Stimulated activated naive CD8-positive, alpha-beta T cell treated with anti-CD3 and anti-CD28 coated beads, Interleukin-15, amount 100 ng/mL, for 72 hours (primary cell): ENCODE measurements around the gene TMEFF2.
"Not testable (repeated sequence)": the region's sequence is repeated elsewhere in the genome, so short reads cannot be mapped to it uniquely, and the experiment has no call there.

Source experiments
- ATAC-seq: fragments of 150-1000 bp; cut with Tn5 transposase; 2 replicates; pipeline ENCODE4 v1.10.0; 2021; ENCODE audit warnings: mild to moderate bottlenecking, moderate library complexity
- DNase-seq, 2 donors: peaks; one replicate each; pipeline ENCODE4 v3.0.0; 2021 to 2022
- H3K27ac Mint-ChIP-seq, 2 donors: one replicate each; pipeline ENCODE4 v1.8.0; 2022; ENCODE audit warnings: mild to moderate bottlenecking in 2 of 2, mixed read lengths in 2 of 2, moderate library complexity in 2 of 2
- H3K27me3 Mint-ChIP-seq: one replicate; pipeline ENCODE4 v1.8.0; 2022; ENCODE audit warnings: mixed read lengths
- H3K4me1 Mint-ChIP-seq: one replicate; pipeline ENCODE4 v1.8.0; 2022; ENCODE audit warnings: mild to moderate bottlenecking, mixed read lengths
- H3K4me3 Mint-ChIP-seq, 2 donors: one replicate each; pipeline ENCODE4 v1.8.0; 2022; ENCODE audit warnings: mild to moderate bottlenecking in 2 of 2, mixed read lengths in 2 of 2, moderate library complexity in 1 of 2
- H3K9me3 Mint-ChIP-seq, 2 donors: one replicate each; pipeline ENCODE4 v1.8.0; 2022; ENCODE audit warnings: mixed read lengths in 2 of 2

Gene TMEFF2

DNA sequence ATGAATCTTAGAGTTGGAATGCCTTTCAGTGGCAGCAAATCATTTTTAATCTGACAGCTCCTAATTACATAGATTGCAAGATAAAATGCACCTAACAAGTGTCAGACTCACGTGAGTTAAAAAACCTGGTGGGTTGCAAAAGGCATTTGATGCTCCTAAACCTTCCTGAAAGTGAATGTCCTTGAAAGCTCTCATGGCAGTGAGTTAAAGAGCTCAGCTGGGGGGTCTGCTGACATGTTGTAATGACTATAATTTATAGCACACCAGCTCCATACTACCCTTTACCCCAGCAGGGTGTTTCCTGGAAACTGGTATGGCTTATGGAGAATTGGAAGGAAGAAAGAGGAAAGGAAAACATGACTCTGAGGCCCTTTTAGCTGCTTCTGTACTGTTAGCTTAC lies 256.0 kb downstream of the TMEFF2 start:
- Mint-ChIP-seq H3K9me3 (no peaks in the 10 kb centered on the region), H3K4me3 (no peak overlapping the region), H3K27ac (no peak overlapping the region), H3K27me3 (peaks cover 26% of the 10 kb centered on the region), H3K4me1 (no peaks in the 10 kb centered on the region)
- DNase-seq: no peak
- no peak for ATAC-seq

GRCh38 chr2:191936882-191937405 lies 257.8 kb downstream of the TMEFF2 start:
- Mint-ChIP-seq H3K27ac (no peak overlapping the region), H3K4me1 (peaks cover 6% of the 10 kb centered on the region), H3K27me3 (peaks cover 18% of the 10 kb centered on the region), H3K9me3 (no peaks in the 10 kb centered on the region), H3K4me3 (no peak overlapping the region)
- DNase-seq (no peak), ATAC-seq (no peak)

DNA sequence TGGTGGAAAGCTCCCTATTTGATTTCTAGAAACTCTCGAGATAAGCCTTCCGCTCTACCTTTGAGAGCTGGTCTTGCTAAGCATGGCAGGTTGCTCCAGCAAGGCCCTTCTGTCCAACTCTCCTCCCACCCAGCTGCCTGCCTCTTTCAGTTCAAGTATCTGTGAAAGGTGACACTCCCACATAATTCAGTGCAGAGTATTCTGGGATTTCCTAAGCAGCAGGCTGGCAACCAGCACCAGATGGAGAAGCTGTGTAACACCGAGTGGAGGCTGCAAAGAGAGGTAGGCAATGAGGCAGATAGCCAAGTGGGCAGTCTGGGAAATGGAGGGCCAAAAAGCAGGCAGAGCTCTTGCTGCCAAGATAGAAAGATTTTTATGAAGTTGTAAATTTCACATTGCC lies 259.5 kb downstream of the TMEFF2 start:
- Mint-ChIP-seq H3K27ac (peak overlapping the region in 1 of 2 donors; percentile 20), H3K4me1 (peaks cover 6% of the 10 kb centered on the region), H3K9me3 (no peaks in the 10 kb centered on the region), H3K4me3 (no peak overlapping the region), H3K27me3 (peaks cover 18% of the 10 kb centered on the region)
- ATAC-seq (no peak), DNase-seq (no peak)

- peak; percentile 76 for ATAC-seq
- H3K27me3 Mint-ChIP-seq: peaks cover 8% of the 10 kb centered on the region
- DNase-seq: peak in 1 of 2 donors; percentile 11
Observed at GRCh38 chr2:191933307-191934105, 261.2 kb downstream of the TMEFF2 start.

DNA sequence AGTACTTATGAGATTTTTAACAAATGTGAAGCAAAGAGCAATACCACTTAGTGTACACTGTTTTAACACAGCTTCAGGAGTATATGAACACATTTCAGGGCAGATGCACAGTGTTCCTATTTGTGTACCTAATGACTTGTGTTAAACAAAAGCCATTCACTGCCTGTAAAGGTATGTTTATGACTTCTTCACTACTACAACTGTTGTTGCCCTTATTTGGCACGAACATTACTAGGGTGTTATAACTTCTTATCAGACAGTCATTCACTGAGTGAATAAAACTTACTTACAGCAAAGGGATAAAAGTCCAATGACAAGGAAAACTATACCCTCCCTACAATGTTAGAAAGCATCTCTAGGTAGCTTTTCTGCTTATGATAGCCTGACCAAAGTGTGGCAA lies 262.4 kb downstream of the TMEFF2 start:
- ATAC-seq (no peak), DNase-seq (no peak)
- Mint-ChIP-seq H3K27ac (no peak overlapping the region), H3K4me3 (no peak overlapping the region), H3K27me3 (peaks cover 7% of the 10 kb centered on the region), H3K9me3 (no peaks in the 10 kb centered on the region), H3K4me1 (peaks cover 6% of the 10 kb centered on the region)

More at GRCh38 chr2:191933307-191934105, 261.2 kb downstream of the TMEFF2 start:
- Mint-ChIP-seq H3K27ac (no peak overlapping the region), H3K9me3 (no peaks in the 10 kb centered on the region), H3K4me1 (peaks cover 6% of the 10 kb centered on the region), H3K4me3 (no peak overlapping the region)

GRCh38 chr2:191931329-191931728 lies 263.4 kb downstream of the TMEFF2 start:
- DNase-seq (no peak), ATAC-seq (no peak)
- Mint-ChIP-seq H3K4me3 (no peak overlapping the region), H3K27me3 (peaks cover 7% of the 10 kb centered on the region), H3K4me1 (peaks cover 6% of the 10 kb centered on the region), H3K27ac (no peak overlapping the region), H3K9me3 (no peaks in the 10 kb centered on the region)

GRCh38 chr2:191930205-191930604 lies 264.5 kb downstream of the TMEFF2 start:
- no peak for ATAC-seq
- H3K9me3 Mint-ChIP-seq: no peaks in the 10 kb centered on the region
- H3K4me1 Mint-ChIP-seq: peaks cover 6% of the 10 kb centered on the region
- peaks cover 7% of the 10 kb centered on the region for H3K27me3 Mint-ChIP-seq
- H3K27ac Mint-ChIP-seq: no peak overlapping the region
- no peak overlapping the region for H3K4me3 Mint-ChIP-seq
- DNase-seq: no peak

DNA sequence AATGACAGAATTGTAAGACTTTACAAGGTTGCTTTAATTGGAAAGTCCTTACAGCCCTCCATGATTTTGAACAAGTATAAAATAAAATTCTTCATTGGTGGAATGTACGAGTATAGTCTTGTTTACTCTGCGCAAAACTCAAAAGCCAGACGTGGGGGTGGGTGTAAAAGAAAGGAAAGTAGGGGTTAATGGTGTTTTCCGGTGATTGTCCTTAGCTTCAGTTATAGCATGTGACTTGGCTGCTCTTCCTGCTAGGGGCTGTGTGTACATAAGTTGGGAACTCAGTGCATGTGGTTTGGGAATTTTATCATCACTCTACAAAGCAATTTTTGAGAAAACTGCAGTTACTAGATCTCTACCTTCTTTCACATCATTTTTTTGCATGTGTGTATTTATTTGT lies 265.4 kb downstream of the TMEFF2 start:
- no peaks in the 10 kb centered on the region for H3K9me3 Mint-ChIP-seq
- H3K4me1 Mint-ChIP-seq: peaks cover 6% of the 10 kb centered on the region
- no peak overlapping the region for H3K27ac Mint-ChIP-seq
- H3K4me3 Mint-ChIP-seq: no peak overlapping the region
- no peak for DNase-seq
- no peak for ATAC-seq
- peaks cover 7% of the 10 kb centered on the region for H3K27me3 Mint-ChIP-seq

- DNase-seq (no peak), ATAC-seq (no peak)
- peaks cover under 1% of the 10 kb centered on the region for H3K4me1 Mint-ChIP-seq
- no peak overlapping the region for H3K27ac Mint-ChIP-seq
- peaks cover 2% of the 10 kb centered on the region for H3K27me3 Mint-ChIP-seq
- no peak overlapping the region for H3K4me3 Mint-ChIP-seq
- H3K9me3 Mint-ChIP-seq: no peaks in the 10 kb centered on the region
Observed at GRCh38 chr2:191927991-191928390, 266.7 kb downstream of the TMEFF2 start.

DNA sequence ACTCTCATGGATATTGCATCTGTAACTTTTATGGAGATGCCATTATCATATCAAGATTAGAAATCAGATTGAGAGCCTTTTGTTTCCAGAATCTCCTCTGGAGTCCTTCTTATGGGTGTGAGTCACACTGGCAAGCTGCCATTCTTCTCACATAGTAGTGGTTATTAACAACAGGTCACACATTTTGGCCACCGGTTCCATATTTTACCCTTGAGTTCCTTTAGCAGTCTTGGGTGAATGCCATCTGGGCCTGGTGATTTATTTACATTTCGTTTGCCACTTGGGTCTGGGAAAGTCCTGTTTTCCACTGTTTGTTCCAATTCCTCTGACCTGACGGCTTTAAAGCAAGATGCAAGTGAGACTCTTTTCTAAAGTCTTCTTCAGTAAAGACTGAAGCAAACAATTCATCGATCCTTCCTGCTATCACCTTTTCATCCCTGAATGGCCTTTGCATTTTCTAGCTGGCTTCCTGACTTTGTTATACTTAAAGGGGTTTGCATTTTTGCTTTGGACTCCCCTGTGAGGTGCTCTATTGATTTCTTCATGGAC lies 267.3 kb downstream of the TMEFF2 start:
- H3K9me3 Mint-ChIP-seq: peaks cover 0 to 4% of the 10 kb centered on the region in 2 donors
- DNase-seq (no peak), ATAC-seq (no peak)

GRCh38 chr2:191926671-191927070 lies 268.1 kb downstream of the TMEFF2 start:
- Mint-ChIP-seq H3K4me3 (no peak overlapping the region), H3K27ac (no peak overlapping the region), H3K4me1 (no peaks in the 10 kb centered on the region), H3K27me3 (no peaks in the 10 kb centered on the region), H3K9me3 (peaks cover 0 to 6% of the 10 kb centered on the region in 2 donors)
- ATAC-seq (no peak), DNase-seq (no peak)

More for the DNA sequence above, 267.3 kb downstream of the TMEFF2 start:
- Mint-ChIP-seq H3K27me3 (no peaks in the 10 kb centered on the region), H3K27ac (no peak overlapping the region), H3K4me3 (no peak overlapping the region), H3K4me1 (no peaks in the 10 kb centered on the region)

GRCh38 chr2:191923652-191923997 lies 271.1 kb downstream of the TMEFF2 start:
- Mint-ChIP-seq H3K9me3 (peaks cover 0 to 6% of the 10 kb centered on the region in 2 donors), H3K27ac (no peak overlapping the region), H3K4me1 (no peaks in the 10 kb centered on the region), H3K4me3 (no peak overlapping the region), H3K27me3 (no peaks in the 10 kb centered on the region)
- no peak for DNase-seq
- no peak for ATAC-seq

DNA sequence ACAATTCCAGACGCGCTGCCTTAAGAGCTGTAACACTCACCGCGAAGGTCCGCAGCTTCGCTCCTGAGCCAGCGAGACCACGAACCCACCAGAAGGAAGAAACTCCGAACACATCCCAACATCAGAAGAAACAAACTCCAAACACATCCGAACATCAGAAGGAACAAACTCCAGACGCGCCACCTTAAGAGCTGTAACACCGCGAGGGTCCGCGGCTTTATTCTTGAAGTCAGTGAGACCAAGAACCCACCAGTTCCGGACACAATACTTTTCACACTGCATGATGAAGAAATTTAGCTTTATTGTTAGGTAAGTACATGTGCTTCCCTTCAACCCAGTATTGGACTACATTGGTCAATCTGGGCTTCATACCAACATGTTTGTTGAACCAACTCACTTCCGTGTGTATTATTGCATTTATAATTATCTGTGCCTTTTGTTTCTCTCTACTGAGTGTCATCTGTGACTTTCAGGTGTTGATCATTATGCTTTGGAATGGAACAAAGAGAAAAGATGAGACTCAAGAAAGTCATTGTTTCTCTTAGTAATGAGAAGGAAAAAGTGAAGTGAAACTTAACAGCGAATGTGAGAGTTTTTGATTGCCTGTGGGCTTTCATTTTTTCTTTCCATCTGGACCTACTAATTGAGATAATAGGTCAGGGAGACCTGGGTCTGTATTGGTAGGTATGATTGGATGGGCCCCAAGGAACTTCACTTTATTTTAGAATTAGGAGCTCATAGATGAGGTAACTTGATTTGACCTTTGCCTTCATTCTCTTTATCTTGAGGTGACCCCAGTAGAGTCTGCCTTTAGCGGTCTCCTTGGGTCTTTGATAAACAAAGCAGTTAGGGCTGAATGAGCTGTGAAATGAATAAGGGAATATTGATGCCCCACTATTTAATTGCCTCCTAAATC lies 271.7 kb downstream of the TMEFF2 start:
- DNase-seq (no peak), ATAC-seq (no peak)
- peaks cover 0 to 6% of the 10 kb centered on the region in 2 donors for H3K9me3 Mint-ChIP-seq
- no peaks in the 10 kb centered on the region for H3K4me1 Mint-ChIP-seq
- H3K27me3 Mint-ChIP-seq: peaks cover 5% of the 10 kb centered on the region
- peak overlapping the region in 1 of 2 donors; percentile 88 for H3K27ac Mint-ChIP-seq
- H3K4me3 Mint-ChIP-seq: no peak overlapping the region

GRCh38 chr2:191921650-191922049 lies 273.1 kb downstream of the TMEFF2 start:
- DNase-seq, ATAC-seq, H3K4me1 Mint-ChIP-seq, H3K27me3 Mint-ChIP-seq, H3K4me3 Mint-ChIP-seq, H3K27ac Mint-ChIP-seq, H3K9me3 Mint-ChIP-seq: not testable (repeated sequence)

- H3K4me1 Mint-ChIP-seq: no peaks in the 10 kb centered on the region
- H3K9me3 Mint-ChIP-seq: peaks cover 0 to 6% of the 10 kb centered on the region in 2 donors
- H3K27ac Mint-ChIP-seq: no peak overlapping the region
- DNase-seq (no peak), ATAC-seq (no peak)
- H3K4me3 Mint-ChIP-seq: no peak overlapping the region
- peaks cover 7% of the 10 kb centered on the region for H3K27me3 Mint-ChIP-seq
Observed at GRCh38 chr2:191920502-191920901, 274.2 kb downstream of the TMEFF2 start.
